GM19372 (cell line): ENCODE data around the gene TTC17.
A peak's percentile ranks its signal among the peaks of the same experiment; 100 is the strongest.

Experiments
- ATAC-seq: cut with Tn5 transposase; IDR thresholded peaks from one replicate; pipeline ENCODE4 v1.9.1; 2021; ENCODE audit warnings: mild to moderate bottlenecking, low read depth, moderate library complexity; ENCODE audit not compliant: unreplicated experiment

The TTC17 gene

GRCh38 chr11:43518408-43519160, 159.9 kb downstream of the TTC17 start:
- no peak for ATAC-seq

GRCh38 chr11:43521471-43521870, 162.8 kb downstream of the TTC17 start:
- no peak for ATAC-seq

GRCh38 chr11:43523632-43524031, 164.9 kb downstream of the TTC17 start:
- ATAC-seq: peak; percentile 81

- no peak for ATAC-seq
Measured at GRCh38 chr11:43532041-43532440, 173.3 kb downstream of the TTC17 start.

- ATAC-seq: no peak
Measured at GRCh38 chr11:43537833-43538615, 179.3 kb downstream of the TTC17 start.

- ATAC-seq: no peak
Measured at GRCh38 chr11:43541993-43542392, 183.3 kb downstream of the TTC17 start.

GRCh38 chr11:43542750-43543712, 184.3 kb downstream of the TTC17 start:
- ATAC-seq: no peak
